ENCODE data around the gene LSMEM2. TPM values are rescaled to one million over a fixed set of nuclear protein-coding genes. Genes with fewer than 3 reads are reported as not detected.

Gene LSMEM2
- total RNA-seq = not detected in 2 replicates

GRCh38 chr3:50278880-50279224, at the start of gene LSMEM2:
Gene LSMEM2, plus strand, starts transcription at chr3:50279087. Its CDS starts 27 bp downstream, at chr3:50279114.

GRCh38 chr3:50235716-50236483, 43.0 kb upstream of the LSMEM2 start, which contains the start of gene GNAI2:
Gene GNAI2, plus strand, starts transcription at chr3:50236204. Its CDS starts 132 bp downstream, at chr3:50236336.

GRCh38 chr3:50268703-50269451, 10.0 kb upstream of the LSMEM2 start, which contains the start of gene SEMA3B:
Gene SEMA3B, plus strand, starts transcription at chr3:50269147. Its CDS starts 94 bp downstream, at chr3:50269241.

GRCh38 chr3:50292159-50293078, 13.5 kb downstream of the LSMEM2 start, which contains the start of gene IFRD2:
Gene IFRD2, minus strand, starts transcription at chr3:50292429. Its CDS starts 155 bp downstream, at chr3:50292274.

GRCh38 chr3:50298836-50299637, 20.1 kb downstream of the LSMEM2 start, which contains the start of the genes HYAL3 and NAA80:
Gene HYAL3, minus strand, starts transcription at chr3:50299405. Its CDS starts 3,803 bp downstream, at chr3:50295602.
Gene NAA80, minus strand, starts transcription at chr3:50299405. Its CDS starts 1,942 bp downstream, at chr3:50297463.

GRCh38 chr3:50303013-50303815, 24.3 kb downstream of the LSMEM2 start, which contains the start of gene HYAL1:
Gene HYAL1, minus strand, starts transcription at chr3:50303574. Its CDS starts 618 bp downstream, at chr3:50302956.

DNA sequence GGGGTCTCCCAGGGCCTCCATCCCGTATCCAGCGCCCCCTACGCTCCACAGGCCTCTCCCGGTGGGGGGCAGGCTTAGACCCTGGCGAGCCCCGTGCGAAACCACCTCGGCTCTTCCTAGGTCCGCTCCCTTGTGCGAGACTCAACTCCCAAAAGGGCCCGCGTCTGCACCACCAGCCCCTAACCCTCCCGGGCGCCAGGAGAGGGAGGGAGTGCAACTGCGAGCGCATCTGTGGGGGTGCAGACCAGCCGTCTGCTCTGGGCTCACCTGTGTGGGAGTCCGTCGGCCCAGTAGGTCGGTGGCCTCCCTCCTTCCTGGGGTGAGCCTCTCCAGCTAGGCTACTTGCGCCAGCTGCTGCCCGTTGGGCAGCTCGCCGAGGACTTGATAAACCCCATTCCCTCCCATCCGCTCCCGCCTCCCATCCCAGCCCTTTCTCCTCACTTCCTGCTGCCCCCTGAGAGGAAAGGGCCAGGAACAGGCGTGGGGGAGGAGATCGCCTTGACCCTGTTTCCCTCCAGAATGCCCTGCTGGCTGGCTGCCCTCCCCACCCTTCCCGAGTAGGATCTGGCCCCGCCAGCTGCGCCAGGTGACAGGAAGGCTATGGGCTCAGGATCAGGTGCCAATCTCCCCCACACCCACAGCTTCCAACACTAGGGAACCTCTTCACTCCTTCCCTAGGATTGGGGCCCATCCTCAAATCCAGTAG, 43.7 kb downstream of the LSMEM2 start, which contains the start of gene HYAL2:
Gene HYAL2, minus strand, starts transcription at position 360 of the 706 bp plus-strand sequence. CDS start 2,256 bp downstream, outside the sequence.

DNA sequence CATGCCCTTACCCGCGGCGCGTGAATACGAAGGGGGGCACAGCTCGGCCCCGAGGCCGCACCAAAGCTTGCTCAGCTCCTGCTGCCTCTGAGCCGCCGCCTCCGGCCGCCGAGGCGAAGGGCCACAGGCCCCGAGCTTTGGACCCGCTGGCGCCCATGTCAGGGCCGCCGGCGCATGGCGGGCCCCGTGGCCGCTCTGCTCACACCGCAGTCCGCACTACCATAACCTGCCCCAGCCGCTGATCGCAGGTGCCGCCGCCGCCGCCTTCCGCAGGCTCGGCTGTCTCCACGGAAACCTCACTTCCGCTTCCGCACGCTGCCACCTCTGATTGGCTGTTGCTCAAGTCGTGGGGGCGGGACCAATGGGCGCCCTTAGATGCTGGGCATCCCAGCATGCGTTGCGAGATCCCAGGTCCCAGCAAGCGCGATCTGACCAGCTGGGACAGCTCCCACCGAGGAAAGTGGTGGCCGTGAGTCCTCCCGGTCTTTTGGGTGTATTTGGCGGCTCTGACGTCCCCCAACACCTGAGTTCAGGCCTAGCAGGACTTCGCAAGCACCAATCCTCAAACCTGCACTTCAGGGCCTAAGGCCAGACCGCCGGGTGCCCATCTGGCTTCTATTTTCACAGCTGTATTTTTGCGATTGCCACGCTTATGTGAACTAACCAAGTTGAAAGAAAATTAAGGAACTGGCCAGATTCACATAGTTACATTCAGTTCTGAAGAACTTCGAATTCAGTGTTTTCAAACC, 49.2 kb downstream of the LSMEM2 start, which contains the start of gene TUSC2:
Gene TUSC2, minus strand, starts transcription at position 281 of the 749 bp plus-strand sequence. Its CDS starts 124 bp downstream, at position 157.

Other genes with a start within 250 kb of the LSMEM2 start
- gene RBM5, start 190.2 kb upstream of the LSMEM2 start, total RNA-seq = 34.4 and 89.8 TPM in 2 replicates
- 12.4 and 40.2 TPM in 2 replicates for gene SEMA3F, start 123.8 kb upstream of the LSMEM2 start, total RNA-seq
- gene GNAT1, start 87.5 kb upstream of the LSMEM2 start, total RNA-seq = not detected in 2 replicates
- gene SLC38A3, start 73.8 kb upstream of the LSMEM2 start, total RNA-seq = 0.40 TPM in 1 of 2 replicates, not detected in the other
- 137 and 271 TPM in 2 replicates for gene GNAI2, start 42.9 kb upstream of the LSMEM2 start, total RNA-seq
- 3.1 and 26.3 TPM in 2 replicates for gene SEMA3B, start 9.9 kb upstream of the LSMEM2 start, total RNA-seq
- gene IFRD2, start 13.3 kb downstream of the LSMEM2 start, total RNA-seq = 39.0 and 86.2 TPM in 2 replicates
- gene HYAL3, start 20.3 kb downstream of the LSMEM2 start, total RNA-seq = 7.4 and 13.4 TPM in 2 replicates
- 12.3 and 14.3 TPM in 2 replicates for gene NAA80, start 20.3 kb downstream of the LSMEM2 start, total RNA-seq
- 1.3 and 4.5 TPM in 2 replicates for gene HYAL1, start 24.5 kb downstream of the LSMEM2 start, total RNA-seq
- gene HYAL2, start 43.7 kb downstream of the LSMEM2 start, total RNA-seq = 68.3 and 88.3 TPM in 2 replicates
- 17.6 and 45.5 TPM in 2 replicates for gene TUSC2, start 49.1 kb downstream of the LSMEM2 start, total RNA-seq
- 31.2 and 42.7 TPM in 2 replicates for gene RASSF1, start 61.7 kb downstream of the LSMEM2 start, total RNA-seq
- 0.48 and 1.4 TPM in 2 replicates for gene ZMYND10, start 66.6 kb downstream of the LSMEM2 start, total RNA-seq
- 15.4 and 16.0 TPM in 2 replicates for gene NPRL2, start 71.7 kb downstream of the LSMEM2 start, total RNA-seq
- gene CYB561D2, start 71.8 kb downstream of the LSMEM2 start, total RNA-seq = 29.9 and 33.4 TPM in 2 replicates
- 59.6 and 74.7 TPM in 2 replicates for gene TMEM115, start 80.4 kb downstream of the LSMEM2 start, total RNA-seq
- 0.08 TPM in 1 of 2 replicates, not detected in the other for gene CACNA2D2, start 224.5 kb downstream of the LSMEM2 start, total RNA-seq

Data from epithelial cell of alveolus of lung (primary cell).